Activated CD4-positive, alpha-beta T cell treated with anti-CD3 and anti-CD28 coated beads, Interleukin-2, amount 50 U/mL, for 1 hour (primary cell): ENCODE measurements around the gene ZSCAN22.
"Not testable (repeated sequence)": the region's sequence is repeated elsewhere in the genome, so short reads cannot be mapped to it uniquely, and the experiment has no call there.

Experiments used
- DNase-seq: peaks from one replicate; pipeline ENCODE4 v3.0.0-alpha.2; 2020

Gene ZSCAN22

DNA sequence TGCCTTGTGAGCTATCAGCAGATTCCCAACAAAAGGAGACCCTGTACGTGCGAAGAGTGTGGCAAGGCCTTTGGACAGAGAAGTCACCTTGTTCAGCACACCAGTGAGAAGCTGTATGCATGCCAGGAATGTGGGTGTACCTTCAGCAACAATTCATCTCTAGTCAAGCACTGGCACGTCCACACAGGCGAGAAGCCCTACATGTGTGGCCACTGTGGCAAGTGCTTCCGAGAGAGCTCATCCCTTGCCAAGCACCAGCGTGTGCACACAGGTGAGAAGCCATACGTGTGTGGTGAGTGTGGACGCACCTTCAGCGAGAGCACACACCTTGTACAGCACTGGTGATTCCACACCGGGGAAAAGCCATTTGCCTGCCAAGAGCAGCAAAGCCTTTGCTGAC, 7.6 kb upstream of the ZSCAN22 start:
- no peak for DNase-seq

GRCh38 chr19:58325311-58326022, 1.3 kb upstream of the ZSCAN22 start:
- DNase-seq: no peak

- DNase-seq: no peak
Observed at GRCh38 chr19:58326501-58326913, 287 bp upstream of the ZSCAN22 start.

- DNase-seq: no peak
Observed at GRCh38 chr19:58328999-58329398, 2.2 kb downstream of the ZSCAN22 start.

DNA sequence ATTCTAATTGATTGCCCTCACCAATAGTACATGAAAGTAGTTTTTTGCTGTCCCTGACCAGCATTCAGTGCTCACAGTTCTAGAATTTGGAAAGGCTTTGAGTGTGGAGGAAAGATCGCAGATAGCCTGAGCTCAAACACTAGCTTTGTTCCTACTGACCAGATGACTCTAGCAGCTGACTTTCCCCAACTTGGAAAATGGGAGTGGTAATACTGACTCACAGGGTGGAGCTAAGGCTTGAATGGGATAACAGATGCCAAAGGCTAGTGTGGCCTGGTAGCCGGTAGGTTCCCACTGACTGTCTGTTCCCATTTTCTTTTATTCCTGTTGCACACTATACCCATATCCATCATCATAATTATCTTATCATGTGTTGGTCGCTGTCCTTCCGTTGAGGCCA, 3.7 kb downstream of the ZSCAN22 start:
- DNase-seq: no peak

GRCh38 chr19:58332697-58333096, 5.9 kb downstream of the ZSCAN22 start:
- no peak for DNase-seq

GRCh38 chr19:58334691-58335249, 8.0 kb downstream of the ZSCAN22 start:
- no peak for DNase-seq

DNA sequence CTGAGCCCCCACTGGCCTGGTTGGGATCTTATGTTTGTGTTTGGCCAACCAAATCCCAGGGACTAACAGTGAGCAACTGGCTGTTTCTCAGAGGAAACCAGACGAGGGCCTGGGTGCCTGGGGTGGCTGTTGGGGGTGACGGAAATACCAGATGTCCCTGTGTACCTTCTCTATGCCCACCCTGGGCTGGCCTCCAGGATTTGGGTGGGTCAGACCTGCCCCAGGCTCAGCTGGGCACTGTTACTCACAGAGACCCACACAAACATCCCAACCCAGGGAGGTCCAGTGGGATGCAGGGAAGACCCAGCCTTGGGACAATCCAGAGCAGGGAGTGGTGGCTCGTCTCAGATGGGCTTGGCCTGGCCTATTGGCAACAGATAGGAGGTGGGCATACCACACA, 8.8 kb downstream of the ZSCAN22 start:
- no peak for DNase-seq

DNA sequence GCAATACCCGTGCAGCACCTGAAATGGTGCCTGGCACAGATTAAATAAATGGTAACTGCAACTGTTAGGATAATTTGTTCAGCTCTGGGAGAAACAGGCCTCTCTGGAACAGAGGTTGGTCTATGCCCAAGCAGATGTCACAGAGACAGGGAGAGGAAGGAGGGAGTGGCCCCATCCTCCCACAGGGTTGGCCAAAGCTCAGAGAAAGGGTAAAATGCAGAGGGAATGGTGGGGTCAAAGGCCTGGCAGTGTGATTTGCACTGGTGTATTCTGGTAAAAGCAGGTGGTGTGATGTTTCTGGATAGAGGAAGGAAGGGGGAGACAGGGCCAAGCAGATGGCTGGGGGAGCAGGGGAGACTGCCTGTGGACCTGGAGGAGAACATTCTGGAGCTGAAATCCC, 9.4 kb downstream of the ZSCAN22 start:
- DNase-seq: no peak

DNA sequence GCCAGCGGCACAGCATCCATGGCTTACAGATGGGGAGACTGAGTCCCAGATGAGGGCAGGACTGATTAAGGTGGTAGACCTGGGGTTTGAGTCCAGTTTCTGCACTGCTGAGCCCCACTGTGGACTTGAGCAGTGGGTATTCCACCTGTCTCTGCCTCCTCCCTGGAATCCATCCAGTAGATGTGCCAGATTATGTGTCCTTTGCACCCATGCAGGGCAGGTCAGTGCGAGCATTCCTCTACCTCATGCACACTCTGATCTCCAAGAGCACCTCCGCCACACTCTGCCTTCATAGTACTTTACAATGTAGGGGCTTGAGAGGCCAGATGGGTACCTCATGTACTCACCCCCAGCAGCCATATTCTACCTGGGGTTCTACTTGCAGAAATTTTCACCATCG, 10.0 kb downstream of the ZSCAN22 start:
- DNase-seq: no peak

GRCh38 chr19:58338336-58338735, 11.5 kb downstream of the ZSCAN22 start:
- no peak for DNase-seq

DNA sequence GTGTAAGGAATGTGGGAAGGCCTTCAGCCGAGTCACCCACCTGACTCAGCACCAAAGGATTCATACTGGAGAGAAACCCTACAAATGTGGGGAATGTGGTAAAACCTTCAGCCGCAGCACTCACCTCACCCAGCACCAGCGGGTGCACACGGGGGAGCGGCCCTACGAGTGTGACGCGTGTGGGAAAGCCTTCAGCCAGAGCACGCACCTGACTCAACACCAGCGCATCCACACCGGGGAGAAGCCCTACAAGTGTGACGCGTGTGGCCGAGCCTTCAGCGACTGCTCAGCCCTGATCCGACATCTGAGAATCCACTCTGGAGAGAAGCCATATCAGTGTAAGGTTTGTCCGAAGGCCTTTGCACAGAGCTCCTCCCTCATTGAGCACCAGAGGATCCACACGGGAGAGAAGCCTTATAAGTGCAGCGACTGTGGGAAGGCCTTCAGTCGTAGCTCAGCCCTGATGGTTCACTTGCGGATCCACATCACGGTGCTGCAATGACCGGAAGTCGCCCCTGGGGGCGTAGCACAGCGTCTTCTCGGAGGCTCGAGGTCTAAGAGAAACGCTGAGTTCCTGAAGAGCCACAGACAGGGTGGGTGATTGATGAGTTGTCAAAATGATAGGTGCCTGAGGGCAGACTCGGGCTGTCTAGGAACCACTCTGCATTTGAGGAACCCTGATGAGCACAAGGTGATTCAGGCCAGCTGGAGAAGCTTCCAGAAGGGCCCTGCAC, 12.2 kb downstream of the ZSCAN22 start:
- no peak for DNase-seq

DNA sequence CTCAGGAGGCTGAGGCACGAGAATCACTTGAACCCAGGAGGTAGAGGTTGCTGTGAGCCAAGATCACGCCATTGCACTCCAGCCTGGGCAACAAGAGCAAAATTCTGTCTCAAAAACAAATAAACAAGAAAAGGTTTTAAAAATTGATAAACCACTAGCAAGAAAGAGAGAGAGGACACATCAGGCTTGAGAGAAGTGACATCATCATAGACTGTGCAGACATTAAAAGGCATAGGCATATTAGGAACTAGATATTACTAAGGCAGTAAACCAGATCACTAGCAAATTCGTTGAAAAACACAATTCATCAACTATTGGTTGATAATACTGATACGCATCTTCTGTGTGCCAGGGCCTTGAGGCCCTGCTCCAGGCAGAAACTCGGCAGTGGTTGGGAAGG, 18.8 kb downstream of the ZSCAN22 start:
- no peak for DNase-seq

- peak; percentile 57 for DNase-seq
Observed at GRCh38 chr19:58346961-58347929, 20.5 kb downstream of the ZSCAN22 start.

GRCh38 chr19:58348080-58348479, 21.3 kb downstream of the ZSCAN22 start:
- DNase-seq: not testable (repeated sequence)

- DNase-seq: no peak
Observed at GRCh38 chr19:58349590-58349989, 22.8 kb downstream of the ZSCAN22 start.

DNA sequence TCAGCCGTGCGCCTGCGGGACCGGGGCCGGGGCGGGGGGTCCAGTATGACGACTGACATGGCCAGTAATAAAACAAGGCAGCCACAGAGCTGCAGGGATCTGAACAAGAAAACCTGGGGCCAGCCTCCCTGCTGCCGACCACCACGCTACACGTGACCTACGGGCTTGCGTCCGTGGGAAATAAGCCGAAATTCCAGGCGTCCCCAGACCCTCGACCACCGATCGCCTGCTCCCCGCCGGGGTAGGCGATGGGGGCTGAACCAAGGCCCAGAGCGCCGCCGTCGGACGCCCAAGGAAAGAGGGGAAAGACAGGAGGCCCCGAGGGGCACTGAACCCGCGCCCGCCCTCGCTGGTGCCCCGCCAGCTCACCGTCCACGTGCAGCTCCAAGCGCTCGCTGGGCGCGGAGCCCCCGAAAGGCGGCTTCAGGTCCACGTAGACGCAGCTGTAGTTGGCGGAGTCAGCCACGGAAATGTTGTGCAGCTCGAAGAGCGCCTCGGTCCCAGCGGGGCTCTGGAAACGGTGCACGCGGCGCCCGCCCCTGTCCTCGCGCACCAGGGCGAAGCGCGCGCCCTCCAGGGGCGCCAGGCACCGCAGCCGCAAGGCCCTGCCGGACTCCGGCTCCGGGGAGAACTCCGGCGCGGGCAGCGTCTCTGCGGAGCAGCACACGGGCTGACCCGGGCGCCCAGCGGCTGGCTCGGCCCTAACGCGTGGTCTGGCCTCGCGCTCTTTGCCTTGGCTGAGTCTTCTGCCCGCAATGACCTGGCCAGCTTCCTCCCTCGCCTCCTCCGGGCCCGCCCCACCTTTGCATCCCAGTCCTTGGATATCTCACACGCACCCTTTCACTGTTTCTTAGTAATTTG, 23.4 kb downstream of the ZSCAN22 start:
- no peak for DNase-seq

DNA sequence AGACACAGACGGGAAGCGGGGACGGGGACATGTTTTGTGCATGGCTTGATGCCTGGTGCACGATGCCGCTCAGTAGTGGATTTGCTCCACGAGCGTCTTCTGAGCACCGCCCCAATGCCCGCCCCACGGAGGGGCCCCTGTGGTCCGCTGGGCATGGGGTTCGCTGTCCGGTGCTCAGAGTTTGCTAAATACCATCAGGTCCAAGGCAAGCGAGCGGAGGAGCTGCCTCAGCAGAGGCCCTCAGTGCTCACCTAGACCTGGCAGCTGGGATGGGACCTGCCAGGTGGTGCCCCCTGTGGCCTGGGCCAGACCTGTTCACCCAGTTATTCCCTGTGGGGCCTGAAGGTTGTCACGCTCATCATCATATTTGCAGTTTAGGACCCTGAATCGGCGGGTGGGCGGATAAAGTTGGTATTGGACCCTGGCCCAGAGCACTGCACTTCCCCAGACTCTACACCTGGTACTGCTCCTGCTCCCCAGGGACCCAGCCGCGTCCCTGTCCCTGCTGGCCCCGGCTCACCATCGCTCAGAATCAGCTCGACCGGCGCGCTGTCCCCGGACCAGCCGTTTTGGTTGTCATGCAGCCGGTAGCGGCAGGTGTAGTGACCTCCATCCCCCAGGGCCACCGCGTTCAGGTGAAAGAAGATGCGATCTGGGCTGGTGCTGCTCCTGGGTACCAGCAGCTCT, 24.2 kb downstream of the ZSCAN22 start:
- no peak for DNase-seq

GRCh38 chr19:58351558-58351878, 24.7 kb downstream of the ZSCAN22 start:
- DNase-seq: no peak

- DNase-seq: no peak
Observed at GRCh38 chr19:58351990-58352755, 25.4 kb downstream of the ZSCAN22 start.
